HepG2 (cell line): Measurements from ENCODE around the gene GAPT.

Experiments used
- CTCF ChIP-seq: sonication (generic); formaldehyde crosslinking; IDR thresholded peaks from 2 replicates; pipeline ENCODE4 v1.5.0; 2020; ENCODE audit warnings: mild to moderate bottlenecking, missing genetic modification reagents, moderate library complexity
- PHF20 ChIP-seq: sonication (generic); formaldehyde crosslinking; IDR thresholded peaks from 2 replicates; pipeline ENCODE4 v1.5.0; 2020; ENCODE audit warnings: mild to moderate bottlenecking, missing genetic modification reagents
- RAD21 ChIP-seq: fragments of 450-650 bp; formaldehyde crosslinking; IDR thresholded peaks from 2 replicates; pipeline ENCODE4 v1.5.0; 2020; ENCODE audit warnings: mild to moderate bottlenecking
- XBP1 ChIP-seq: sonication (generic); formaldehyde crosslinking; IDR thresholded peaks from 2 replicates; pipeline ENCODE4 v1.5.0; 2020; ENCODE audit warnings: missing genetic modification reagents
- ZNF121 ChIP-seq: sonication (generic); formaldehyde crosslinking; IDR thresholded peaks from 2 replicates; pipeline ENCODE4 v1.5.0; 2020; ENCODE audit warnings: mild to moderate bottlenecking, missing genetic modification reagents
- ZNF138 ChIP-seq: sonication (generic); formaldehyde crosslinking; IDR thresholded peaks from 2 replicates; pipeline ENCODE4 v1.5.0; 2020; ENCODE audit warnings: mild to moderate bottlenecking, low read depth, missing genetic modification reagents
- ZNF282 ChIP-seq: fragments of 450-650 bp; IDR thresholded peaks from 2 replicates; pipeline ENCODE4 v1.6.1; 2018; ENCODE audit not compliant: partially characterized antibody

GRCh38 chr5:58460732-58461286 lies 30.4 kb upstream of the GAPT start:
- TF ChIP-seq ZNF121 (CRISPR knock-in tag), result peak; percentile 28
- no peak for TF ChIP-seq XBP1
- peak; percentile 69 for TF ChIP-seq RAD21 (CRISPR knock-in tag)
- no peak for TF ChIP-seq ZNF282
- TF ChIP-seq ZNF138 (CRISPR knock-in tag), result no peak
- TF ChIP-seq CTCF (CRISPR knock-in tag), result peak; percentile 89
- no peak for TF ChIP-seq PHF20 (CRISPR knock-in tag)
